Mucosa of descending colon (tissue), 3 donors: Measurements from ENCODE around the gene LZIC. TPM values are rescaled to one million over a fixed set of nuclear protein-coding genes. Genes with fewer than 3 reads are reported as not detected.

ENCODE experiments used
- ATAC-seq: fragments of 200-7000 bp; cut with Tn5 transposase; one replicate; pipeline ENCODE4 v1.9.1; 2020; ENCODE audit warnings: mild to moderate bottlenecking, moderate library complexity
- DNase-seq, 3 donors: peaks; one replicate each; pipeline ENCODE4 v3.0.0-alpha.2; 2020
- H3K36me3 ChIP-seq: fragments of 200-600 bp; one replicate; pipeline ENCODE4 v1.8.0; 2021; ENCODE audit warnings: low read depth, mild to moderate bottlenecking
- H3K4me1 ChIP-seq: fragments of 200-600 bp; one replicate; pipeline ENCODE4 v1.8.0; 2021; ENCODE audit warnings: low read depth, mild to moderate bottlenecking
- H3K4me3 ChIP-seq: fragments of 200-600 bp; one replicate; pipeline ENCODE4 v1.8.0; 2021; ENCODE audit warnings: mild to moderate bottlenecking
- H3K9me3 ChIP-seq: fragments of 200-600 bp; one replicate; pipeline ENCODE4 v1.8.0; 2021; ENCODE audit warnings: mild to moderate bottlenecking
- intact Hi-C, 2 donors: fragments of 100-400 bp; cut with DNase I in 1 of 2; cut with micrococcal nuclease in 1 of 2; formaldehyde crosslinking; loops; one replicate each; pipeline versions ENCODE4 v1.11.0 to v1.11.1; 2022; cut with DNase I, micrococcal nuclease
- total RNA-seq, 3 donors: library from RNA; stranded (reverse); fragmentation: NEBNext Ultra II Directional in 2 of 3; extraction: Animal tissue kit (Norgen Biotek cat#: 25700) in 2 of 3; gene quantifications; one replicate each; pipeline versions ENCODE4 v1.2.1 to v1.2.4, GENCODE V29; 2021 to 2023
- TF ChIP-seq, protein P1 (sequence below): fragments of 200-600 bp; IDR thresholded peaks from one replicate; pipeline ENCODE4 v1.8.0; 2022; ENCODE audit warnings: antibody characterized with exemption, mild to moderate bottlenecking
- donor health status: DM: no; HTN: no; CAD: no; lungs with moderate emphysema.
- donor health status: DM: no; HTN: no; CAD: no.
- donor health status: DM: no; HTN: yes; CAD: no.

LZIC gene
- total RNA-seq, 3 donors from 2014 or later = 36.3 to 43.7 (median 39.9) TPM

DNA sequence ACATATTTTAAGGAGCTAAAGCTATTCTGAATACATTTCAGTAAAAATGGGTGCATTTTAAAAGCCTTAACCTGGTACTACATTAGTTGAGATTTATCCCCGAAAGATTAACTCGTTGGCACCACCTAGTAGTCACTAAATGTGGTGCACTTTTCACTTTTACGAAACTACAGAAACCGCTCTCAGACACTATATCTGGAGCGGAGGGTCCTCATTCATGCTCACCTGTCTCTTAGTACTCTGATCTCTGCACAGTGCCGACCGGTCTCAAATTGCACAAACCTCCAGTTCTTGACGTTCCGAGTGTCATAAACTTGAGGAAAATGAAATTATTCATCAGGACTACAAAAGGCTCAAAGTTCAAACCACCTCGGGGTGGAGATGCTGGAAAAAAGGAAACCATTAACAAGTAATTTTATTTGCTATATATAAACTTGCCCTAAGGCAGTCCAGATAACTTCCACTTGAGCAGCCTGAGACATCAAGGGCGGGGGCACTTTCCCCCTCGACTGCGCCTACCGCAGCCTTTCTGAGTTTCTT, 722 bp downstream of the LZIC start:
- Histone ChIP-seq H3K4me3 (peak overlapping the region; percentile 49), H3K36me3 (no peaks in the 10 kb centered on the region), H3K9me3 (no peaks in the 10 kb centered on the region), H3K4me1 (peaks cover 8% of the 10 kb centered on the region)
- intact Hi-C loops = loop anchor here in 1 of 2 donors (10.0 kb wide), 1 partner anchor 68 kb away; no protein-coding TSS in a partner anchor
- ATAC-seq = peak; percentile 69
- TF ChIP-seq, protein P1, sequence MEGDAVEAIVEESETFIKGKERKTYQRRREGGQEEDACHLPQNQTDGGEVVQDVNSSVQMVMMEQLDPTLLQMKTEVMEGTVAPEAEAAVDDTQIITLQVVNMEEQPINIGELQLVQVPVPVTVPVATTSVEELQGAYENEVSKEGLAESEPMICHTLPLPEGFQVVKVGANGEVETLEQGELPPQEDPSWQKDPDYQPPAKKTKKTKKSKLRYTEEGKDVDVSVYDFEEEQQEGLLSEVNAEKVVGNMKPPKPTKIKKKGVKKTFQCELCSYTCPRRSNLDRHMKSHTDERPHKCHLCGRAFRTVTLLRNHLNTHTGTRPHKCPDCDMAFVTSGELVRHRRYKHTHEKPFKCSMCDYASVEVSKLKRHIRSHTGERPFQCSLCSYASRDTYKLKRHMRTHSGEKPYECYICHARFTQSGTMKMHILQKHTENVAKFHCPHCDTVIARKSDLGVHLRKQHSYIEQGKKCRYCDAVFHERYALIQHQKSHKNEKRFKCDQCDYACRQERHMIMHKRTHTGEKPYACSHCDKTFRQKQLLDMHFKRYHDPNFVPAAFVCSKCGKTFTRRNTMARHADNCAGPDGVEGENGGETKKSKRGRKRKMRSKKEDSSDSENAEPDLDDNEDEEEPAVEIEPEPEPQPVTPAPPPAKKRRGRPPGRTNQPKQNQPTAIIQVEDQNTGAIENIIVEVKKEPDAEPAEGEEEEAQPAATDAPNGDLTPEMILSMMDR = no peak
- no peak for DNase-seq

DNA sequence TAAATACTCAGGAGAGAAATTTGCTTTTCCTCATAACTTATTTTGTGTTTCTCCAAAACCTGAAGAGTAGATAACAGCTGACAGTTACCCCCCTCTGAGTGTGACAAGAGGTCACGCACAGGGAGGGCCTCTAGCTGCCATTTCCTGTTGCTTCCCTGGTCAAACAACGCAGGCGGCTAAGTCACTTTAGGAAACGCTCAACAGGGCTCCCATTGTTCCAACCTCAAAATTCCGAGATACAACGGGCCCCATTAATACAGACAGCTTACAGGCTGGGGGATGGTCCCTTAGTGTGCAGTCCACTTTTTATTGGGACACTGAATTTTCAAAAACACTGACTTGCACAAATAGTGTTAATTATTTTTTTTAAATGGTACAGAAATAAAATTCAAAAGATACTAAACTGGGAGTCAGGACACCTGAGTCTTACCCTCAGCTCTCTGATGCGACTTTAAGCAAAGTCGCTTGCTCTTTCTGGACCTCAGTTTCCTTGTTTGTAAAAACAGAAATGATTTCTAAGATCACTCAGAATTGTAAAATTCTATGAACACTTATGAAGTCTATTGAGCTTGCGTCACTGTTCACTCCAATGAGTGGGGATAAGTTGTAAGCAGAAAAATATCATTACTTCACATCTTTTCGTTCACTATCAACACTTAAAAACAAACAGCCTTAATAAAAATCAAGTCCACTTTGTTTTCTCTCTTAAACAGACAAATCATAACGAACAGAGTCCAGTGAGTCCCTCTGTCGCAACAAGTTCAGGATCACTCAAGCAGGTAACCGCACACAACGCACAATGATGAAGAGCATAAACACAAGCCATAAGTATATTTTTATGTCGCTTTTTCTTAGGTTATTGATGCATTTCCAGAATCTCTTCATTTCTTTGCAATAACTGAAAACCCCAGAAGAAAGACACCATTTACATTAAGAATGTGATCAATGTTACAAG, 13.5 kb downstream of the LZIC start:
- ATAC-seq (no peak), DNase-seq (no peak)
- Histone ChIP-seq H3K4me1 (peaks cover 4% of the 10 kb centered on the region), H3K36me3 (peaks cover 6% of the 10 kb centered on the region), H3K4me3 (no peak overlapping the region), H3K9me3 (no peaks in the 10 kb centered on the region)
- TF ChIP-seq, protein P1 = no peak
- intact Hi-C loops = no loop called here

DNA sequence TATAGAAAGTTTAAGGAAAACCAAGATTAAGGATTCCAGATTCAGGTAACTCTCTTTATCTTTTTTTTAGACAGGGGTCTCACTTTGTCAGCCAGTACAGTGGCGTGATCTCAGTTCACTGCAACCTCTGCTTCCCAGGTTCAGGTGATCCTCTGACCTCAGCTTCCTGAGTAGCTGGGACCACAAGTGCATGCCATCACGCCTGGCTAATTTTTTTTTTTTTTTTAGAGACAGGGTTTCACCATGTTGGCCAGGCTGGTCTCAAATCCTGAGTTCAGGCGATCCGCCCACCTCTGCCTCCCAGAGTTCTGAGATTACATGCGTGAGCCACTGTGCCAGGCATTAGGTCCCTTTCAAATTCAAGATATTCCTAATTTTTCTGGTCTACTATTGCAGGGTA, 15.9 kb downstream of the LZIC start:
- no peak for DNase-seq
- H3K4me3 ChIP-seq = no peak overlapping the region

DNA sequence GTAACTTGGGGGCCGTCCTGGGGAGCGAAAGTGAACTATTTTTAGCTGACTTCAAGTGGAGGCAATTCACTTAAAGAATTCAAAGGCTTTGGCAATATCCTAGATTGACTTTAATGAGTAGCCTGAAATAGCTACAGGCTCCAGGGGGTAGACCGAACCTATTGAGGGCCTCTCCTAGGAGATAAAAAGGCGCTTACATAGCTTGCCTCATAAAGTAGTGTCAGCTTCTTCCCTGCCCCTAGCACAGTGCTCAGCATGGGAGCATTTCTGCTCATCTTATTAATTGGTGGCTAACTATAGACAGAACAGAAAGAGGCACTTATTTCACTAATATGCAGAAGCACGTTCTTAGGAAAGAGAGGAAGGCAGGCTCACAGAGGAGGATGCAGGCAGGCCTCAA, 20.8 kb downstream of the LZIC start:
- no peak for DNase-seq
- no peak for ATAC-seq

More for the DNA sequence above, 15.9 kb downstream of the LZIC start:
- intact Hi-C loops = no loop called here
- Histone ChIP-seq H3K4me1 (no peaks in the 10 kb centered on the region), H3K9me3 (no peaks in the 10 kb centered on the region), H3K36me3 (peaks cover 6% of the 10 kb centered on the region)
- ATAC-seq = no peak
- TF ChIP-seq, protein P1 = no peak

DNA sequence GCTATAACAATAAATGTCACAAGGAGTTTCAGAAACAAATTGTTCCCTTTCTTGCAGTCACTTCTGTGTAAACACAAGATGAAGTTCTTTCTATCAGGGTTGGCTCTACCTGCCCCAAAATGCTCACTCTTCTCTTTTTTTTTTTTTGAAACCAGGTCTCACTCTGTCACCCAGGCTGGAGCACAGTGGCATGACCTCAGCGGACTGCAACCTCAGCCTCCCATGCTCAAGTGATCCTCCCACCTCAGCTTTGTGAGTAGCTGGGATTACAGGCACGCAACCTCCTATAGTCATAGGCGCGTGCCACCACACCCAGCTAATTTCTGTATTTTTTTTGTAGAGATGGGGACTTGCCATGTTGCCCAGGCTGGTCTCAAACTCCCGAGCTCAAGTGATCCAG, 22.6 kb downstream of the LZIC start:
- Histone ChIP-seq H3K36me3 (no peaks in the 10 kb centered on the region), H3K4me1 (no peaks in the 10 kb centered on the region), H3K4me3 (no peak overlapping the region), H3K9me3 (no peaks in the 10 kb centered on the region)
- TF ChIP-seq, protein P1 = no peak
- no peak for DNase-seq
- no peak for ATAC-seq
- intact Hi-C loops = no loop called here

More for the DNA sequence above, 20.8 kb downstream of the LZIC start:
- TF ChIP-seq, protein P1 = no peak
- Histone ChIP-seq H3K9me3 (no peaks in the 10 kb centered on the region), H3K4me1 (no peaks in the 10 kb centered on the region), H3K4me3 (no peak overlapping the region), H3K36me3 (no peaks in the 10 kb centered on the region)
- intact Hi-C loops = no loop called here
